ENCODE results near the gene BNC2.
A peak's percentile ranks its signal among the peaks of the same experiment; 100 is the strongest.

BNC2 gene

DNA sequence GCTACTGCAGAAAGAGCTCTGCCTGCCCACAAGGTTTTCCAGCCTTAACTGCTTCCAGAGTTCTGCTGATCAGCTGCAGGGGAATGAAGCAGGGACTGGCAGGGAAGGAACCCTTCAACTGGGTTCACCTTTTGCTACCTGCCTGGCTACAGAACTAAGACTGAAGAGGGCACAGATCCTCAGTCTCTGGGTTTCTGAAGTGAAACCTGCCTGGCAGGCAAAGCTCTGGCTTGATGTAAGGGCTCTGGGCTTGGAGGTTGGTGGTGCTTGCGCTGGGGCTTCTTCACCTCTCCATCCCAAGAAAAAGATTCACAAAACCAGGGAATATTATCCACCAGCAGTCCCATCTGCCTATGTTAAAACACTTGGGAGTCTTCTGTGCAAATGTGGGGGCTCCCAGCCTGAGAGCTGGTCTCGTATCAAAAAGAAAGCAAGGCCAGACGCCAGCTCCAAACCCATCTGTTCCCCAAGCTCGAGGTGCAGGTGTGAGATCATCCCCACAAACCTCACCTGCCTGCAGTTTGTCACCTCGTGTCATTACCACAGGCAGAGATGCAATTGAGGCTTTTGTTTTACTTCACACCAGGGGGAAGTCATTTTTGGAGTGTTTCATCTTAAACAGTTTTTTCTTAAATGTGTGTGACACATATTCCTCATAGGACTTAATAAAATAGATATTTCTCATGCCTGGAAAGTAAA, 58.3 kb downstream of the BNC2 start:
- Histone ChIP-seq H3K27ac (ENCODE audit: poor library complexity, severe bottlenecking) (no peak overlapping the region), H3K36me3 (ENCODE audit: low read depth) (no peaks in the 10 kb centered on the region), H3K4me3 (ENCODE audit: severe bottlenecking) (no peak overlapping the region), H3K9me3 (ENCODE audit: severe bottlenecking) (no peaks in the 10 kb centered on the region), H3K4me1 (ENCODE audit: insufficient read depth, poor library complexity, severe bottlenecking) (no peaks in the 10 kb centered on the region), H3K27me3 (ENCODE audit: insufficient read depth, poor library complexity, severe bottlenecking) (no peaks in the 10 kb centered on the region)
- TF ChIP-seq, protein P1, sequence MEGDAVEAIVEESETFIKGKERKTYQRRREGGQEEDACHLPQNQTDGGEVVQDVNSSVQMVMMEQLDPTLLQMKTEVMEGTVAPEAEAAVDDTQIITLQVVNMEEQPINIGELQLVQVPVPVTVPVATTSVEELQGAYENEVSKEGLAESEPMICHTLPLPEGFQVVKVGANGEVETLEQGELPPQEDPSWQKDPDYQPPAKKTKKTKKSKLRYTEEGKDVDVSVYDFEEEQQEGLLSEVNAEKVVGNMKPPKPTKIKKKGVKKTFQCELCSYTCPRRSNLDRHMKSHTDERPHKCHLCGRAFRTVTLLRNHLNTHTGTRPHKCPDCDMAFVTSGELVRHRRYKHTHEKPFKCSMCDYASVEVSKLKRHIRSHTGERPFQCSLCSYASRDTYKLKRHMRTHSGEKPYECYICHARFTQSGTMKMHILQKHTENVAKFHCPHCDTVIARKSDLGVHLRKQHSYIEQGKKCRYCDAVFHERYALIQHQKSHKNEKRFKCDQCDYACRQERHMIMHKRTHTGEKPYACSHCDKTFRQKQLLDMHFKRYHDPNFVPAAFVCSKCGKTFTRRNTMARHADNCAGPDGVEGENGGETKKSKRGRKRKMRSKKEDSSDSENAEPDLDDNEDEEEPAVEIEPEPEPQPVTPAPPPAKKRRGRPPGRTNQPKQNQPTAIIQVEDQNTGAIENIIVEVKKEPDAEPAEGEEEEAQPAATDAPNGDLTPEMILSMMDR (IDR thresholded peaks at IDR 0.05; ENCODE audit: poor library complexity, severe bottlenecking), result no peak
- no peak for ATAC-seq (ENCODE audit: low read depth)
- DNase-seq (ENCODE audit: low spot score), result no peak

DNA sequence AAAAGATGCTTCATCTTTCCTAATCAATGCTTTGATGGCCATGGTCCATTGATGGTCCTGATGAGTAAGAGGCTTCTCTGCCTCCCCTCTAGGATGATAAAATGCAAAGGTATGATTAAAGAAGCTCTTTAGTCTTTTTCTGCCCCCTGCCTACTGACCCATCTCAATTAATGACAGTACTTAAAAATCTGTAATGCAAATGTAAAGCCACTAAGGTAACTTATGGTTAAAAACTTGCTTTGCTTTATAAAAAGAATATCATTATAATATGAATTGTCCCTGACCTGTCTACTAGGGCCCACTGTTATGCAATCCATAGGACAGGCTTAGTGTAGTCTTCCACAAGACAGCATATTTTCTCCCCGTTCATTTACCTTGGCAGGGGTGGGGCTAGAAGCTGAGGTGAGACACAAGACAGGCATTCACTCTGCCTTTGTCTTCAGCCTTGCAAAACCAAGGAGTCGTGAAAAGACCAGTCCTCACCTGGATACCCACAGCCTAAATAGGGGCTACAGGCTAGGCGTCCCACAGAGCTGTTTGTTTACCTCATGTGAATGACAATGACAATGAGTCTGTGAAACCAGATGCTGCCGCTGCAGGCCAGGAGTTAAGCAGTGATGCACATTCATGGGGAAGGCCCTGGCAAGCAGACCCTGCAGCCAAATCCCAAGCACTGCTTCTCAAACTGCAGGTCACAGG, 60.4 kb downstream of the BNC2 start:
- Histone ChIP-seq H3K4me1 (ENCODE audit: insufficient read depth, poor library complexity, severe bottlenecking) (no peaks in the 10 kb centered on the region), H3K4me3 (ENCODE audit: severe bottlenecking) (no peak overlapping the region), H3K36me3 (ENCODE audit: low read depth) (no peaks in the 10 kb centered on the region), H3K27me3 (ENCODE audit: insufficient read depth, poor library complexity, severe bottlenecking) (no peaks in the 10 kb centered on the region), H3K27ac (ENCODE audit: poor library complexity, severe bottlenecking) (no peak overlapping the region), H3K9me3 (ENCODE audit: severe bottlenecking) (no peaks in the 10 kb centered on the region)
- no peak for DNase-seq (ENCODE audit: low spot score)
- ATAC-seq (ENCODE audit: low read depth), result peak; percentile 90
- TF ChIP-seq, protein P1 (IDR thresholded peaks at IDR 0.05; ENCODE audit: poor library complexity, severe bottlenecking), result no peak

DNA sequence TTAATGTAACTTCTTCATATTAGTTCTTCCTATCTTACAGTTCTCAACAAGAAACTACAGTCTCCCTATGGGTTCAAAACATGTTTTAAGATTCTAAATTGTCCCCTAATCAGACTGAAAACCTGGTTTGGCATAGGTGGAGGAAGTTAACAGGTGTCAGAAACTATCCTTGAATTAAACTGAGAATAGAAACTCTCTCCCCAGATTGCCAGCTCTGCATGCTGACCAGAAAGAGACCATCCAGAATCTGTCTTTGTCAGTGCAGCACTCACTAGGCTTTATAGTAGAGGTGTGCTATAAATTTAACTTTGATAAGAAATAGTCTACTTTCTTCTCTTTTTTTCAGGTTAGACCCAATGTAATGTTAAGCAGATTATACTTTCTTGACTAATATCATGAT, 63.8 kb downstream of the BNC2 start:
- no peaks in the 10 kb centered on the region for H3K36me3 ChIP-seq (ENCODE audit: low read depth)
- no peaks in the 10 kb centered on the region for H3K9me3 ChIP-seq (ENCODE audit: severe bottlenecking)
- ATAC-seq (ENCODE audit: low read depth), result no peak
- TF ChIP-seq, protein P1 (IDR thresholded peaks at IDR 0.05; ENCODE audit: poor library complexity, severe bottlenecking), result no peak
- no peaks in the 10 kb centered on the region for H3K27me3 ChIP-seq (ENCODE audit: insufficient read depth, poor library complexity, severe bottlenecking)
- DNase-seq (ENCODE audit: low spot score), result no peak
- H3K27ac ChIP-seq (ENCODE audit: poor library complexity, severe bottlenecking), result no peak overlapping the region
- no peaks in the 10 kb centered on the region for H3K4me1 ChIP-seq (ENCODE audit: insufficient read depth, poor library complexity, severe bottlenecking)
- no peak overlapping the region for H3K4me3 ChIP-seq (ENCODE audit: severe bottlenecking)

DNA sequence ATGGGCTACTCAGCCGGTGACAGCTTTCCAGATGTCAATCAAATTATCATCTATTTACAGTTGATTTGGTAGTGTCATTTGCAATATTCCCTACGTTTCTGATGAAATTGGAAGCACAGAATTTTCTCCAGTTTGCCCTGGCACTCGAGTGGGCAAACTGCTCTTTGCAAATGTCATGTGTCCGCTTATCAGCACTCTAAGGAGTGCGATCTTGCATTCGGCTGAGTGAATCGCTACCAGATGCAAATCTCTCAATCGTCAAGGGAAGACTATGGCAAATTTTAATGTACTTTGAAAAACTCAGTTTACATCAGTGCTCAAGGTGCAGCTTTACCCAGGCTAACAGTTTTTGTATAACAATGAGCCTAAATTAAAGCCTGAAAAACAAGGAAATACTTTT, 66.8 kb downstream of the BNC2 start:
- ATAC-seq (ENCODE audit: low read depth), result no peak
- TF ChIP-seq, protein P1 (IDR thresholded peaks at IDR 0.05; ENCODE audit: poor library complexity, severe bottlenecking), result no peak

More for the DNA sequence above, 66.8 kb downstream of the BNC2 start:
- H3K4me3 ChIP-seq (ENCODE audit: severe bottlenecking), result no peak overlapping the region
- H3K36me3 ChIP-seq (ENCODE audit: low read depth), result no peaks in the 10 kb centered on the region
- H3K27me3 ChIP-seq (ENCODE audit: insufficient read depth, poor library complexity, severe bottlenecking), result no peaks in the 10 kb centered on the region
- H3K27ac ChIP-seq (ENCODE audit: poor library complexity, severe bottlenecking), result no peak overlapping the region
- H3K9me3 ChIP-seq (ENCODE audit: severe bottlenecking), result no peaks in the 10 kb centered on the region
- no peak for DNase-seq (ENCODE audit: low spot score)
- H3K4me1 ChIP-seq (ENCODE audit: insufficient read depth, poor library complexity, severe bottlenecking), result no peaks in the 10 kb centered on the region

Data from RWPE2 (cell line).